A549 (cell line): ENCODE results near the gene HNRNPLL. TPM values are rescaled to one million over a fixed set of nuclear protein-coding genes. Genes with fewer than 3 reads are reported as not detected.

Experiments
- ATAC-seq, 2 experiments: fragments of 200-7000 bp in 1 of 2; fragments of >200 bp in 1 of 2; cut with Nextera tagmentation in 1 of 2; cut with Tn5 transposase in 1 of 2; 3 replicates each; pipeline versions ENCODE4 v1.8.0 to v1.9.1; 2018 to 2020; ENCODE audit warnings: mild to moderate bottlenecking in 1 of 2, moderate library complexity in 1 of 2
- CTCF ChIA-PET: fragments of 300-600 bp; sonication (Branson Sonifier 250); formaldehyde crosslinking; extraction: SDS; loops from one replicate; lab custom pipeline; 2021; ENCODE audit warnings: antibody characterized with exemption, inconsistent platforms; lab: Yijun Ruan, JAX
- POLR2A ChIA-PET: fragments of 350-600 bp; formaldehyde crosslinking; extraction: SDS; loops from one replicate; lab custom pipeline; 2021; ENCODE audit warnings: antibody characterized with exemption, inconsistent platforms; lab: Yijun Ruan, JAX
- DNase-seq, 2 experiments: peaks; one replicate each; pipeline versions ENCODE4 v3.0.0 to v3.0.0-alpha.2; 2011 to 2016; ENCODE audit warnings: low read depth in 1 of 2, low spot score in 1 of 2
- FAIRE-seq: peaks from 2 replicates; lab custom pipeline; 2011; peaks lifted over from hg19 to GRCh38; lab: Jason Lieb, UNC
- H3K27ac ChIP-seq, 2 experiments: fragments of >200 bp; sonication (Bioruptor Twin); formaldehyde crosslinking; 3 replicates each; pipeline ENCODE4 v1.5.1; 2016 to 2017
- H3K4me1 ChIP-seq: fragments of >200 bp; sonication (Bioruptor Twin); formaldehyde crosslinking; 3 replicates; pipeline ENCODE4 v1.6.1; 2016
- H3K4me2 ChIP-seq: fragments of >200 bp; sonication (Bioruptor Twin); formaldehyde crosslinking; 3 replicates; pipeline ENCODE4 v1.6.1; 2016
- H3K4me3 ChIP-seq: fragments of >200 bp; sonication (Bioruptor Twin); formaldehyde crosslinking; 3 replicates; pipeline ENCODE4 v1.5.1; 2016
- H3K9me3 ChIP-seq: fragments of >200 bp; sonication (Bioruptor Twin); formaldehyde crosslinking; 3 replicates; pipeline ENCODE4 v1.6.1; 2016
- ATOH8 ChIP-seq: fragments of 250-450 bp; sonication (Bioruptor Pico); IDR thresholded peaks from 2 replicates; pipeline ENCODE4 v1.5.0; 2020; ENCODE audit warnings: low read depth, mild to moderate bottlenecking, moderate library complexity
- BCL3 ChIP-seq: fragments of >200 bp; sonication (Bioruptor Twin); formaldehyde crosslinking; IDR thresholded peaks from 3 replicates; pipeline ENCODE4 v1.6.1; 2016
- CHD2 ChIP-seq: fragments of 150-350 bp; IDR thresholded peaks from 2 replicates; pipeline ENCODE4 v1.6.1; 2014; ENCODE audit warnings: low read length; ENCODE audit not compliant: partially characterized antibody
- CTCF ChIP-seq: fragments of >200 bp; sonication (Bioruptor Twin); formaldehyde crosslinking; IDR thresholded peaks from 3 replicates; pipeline ENCODE4 v1.5.1; 2016
- E2F6 ChIP-seq: IDR thresholded peaks from 2 replicates; pipeline ENCODE4 v1.6.1; 2012; ENCODE audit warnings: low read depth, borderline replicate concordance
- EHF ChIP-seq: fragments of 250-450 bp; sonication (Bioruptor Pico); IDR thresholded peaks from 2 replicates; pipeline ENCODE4 v1.5.0; 2020; ENCODE audit warnings: mild to moderate bottlenecking
- ELK1 ChIP-seq: fragments of 150-350 bp; IDR thresholded peaks from 2 replicates; pipeline ENCODE4 v1.6.1; 2014; ENCODE audit warnings: low read depth, mild to moderate bottlenecking, low read length
- ESRRA ChIP-seq: fragments of 150-350 bp; IDR thresholded peaks from 2 replicates; pipeline ENCODE4 v1.6.1; 2014; ENCODE audit warnings: mild to moderate bottlenecking, low read length, borderline replicate concordance
- FOSL2 ChIP-seq, 2 experiments: fragments of 450-650 bp in 1 of 2; fragments of >200 bp in 1 of 2; sonication (Bioruptor Twin) in 1 of 2; formaldehyde crosslinking; IDR thresholded peaks; 2 replicates each; pipeline versions ENCODE4 v1.5.0 to v1.6.1; 2016 to 2020; ENCODE audit warnings: mild to moderate bottlenecking in 1 of 2, moderate library complexity in 1 of 2
- HOXA7 ChIP-seq: fragments of 250-450 bp; sonication (Bioruptor Pico); IDR thresholded peaks from 2 replicates; pipeline ENCODE4 v1.5.0; 2020; ENCODE audit warnings: mild to moderate bottlenecking, moderate library complexity
- HOXB13 ChIP-seq: fragments of 250-450 bp; sonication (Bioruptor Pico); IDR thresholded peaks from 2 replicates; pipeline ENCODE4 v1.5.0; 2020; ENCODE audit warnings: low read depth, mild to moderate bottlenecking, moderate library complexity
- JUN ChIP-seq, 2 experiments: fragments of >200 bp; sonication (Bioruptor Twin); formaldehyde crosslinking; IDR thresholded peaks; 2 replicates in 1 of 2; 3 replicates in 1 of 2; pipeline ENCODE4 v1.6.1; 2016 to 2017
- MAX ChIP-seq: IDR thresholded peaks from 2 replicates; pipeline ENCODE4 v1.6.1; 2012
- NFE2L2 ChIP-seq: fragments of 150-350 bp; conservative IDR thresholded peaks from 2 replicates; pipeline ENCODE4 v1.6.1; 2014; ENCODE audit warnings: low read length
- NR3C1 ChIP-seq: fragments of >200 bp; sonication (Bioruptor Twin); formaldehyde crosslinking; IDR thresholded peaks from 3 replicates; pipeline ENCODE4 v1.6.1; 2017
- POLR2AphosphoS2 ChIP-seq: conservative IDR thresholded peaks from 2 replicates; pipeline ENCODE4 v1.6.1; 2012; ENCODE audit warnings: low read length, improper control_type of control experiment, inconsistent platforms
- RARB ChIP-seq: fragments of 250-450 bp; sonication (Bioruptor Pico); IDR thresholded peaks from 2 replicates; pipeline ENCODE4 v1.8.0; 2021; ENCODE audit warnings: mild to moderate bottlenecking, moderate library complexity
- RNF2 ChIP-seq: fragments of 200-600 bp; sonication (generic); IDR thresholded peaks from 2 replicates; pipeline ENCODE4 v1.6.1; 2016; ENCODE audit warnings: low read depth, mild to moderate bottlenecking, antibody characterized with exemption, moderate library complexity, borderline replicate concordance
- SMC3 ChIP-seq: fragments of >200 bp; sonication (Bioruptor Twin); formaldehyde crosslinking; IDR thresholded peaks from 3 replicates; pipeline ENCODE4 v1.6.1; 2018; ENCODE audit warnings: inconsistent platforms
- TP53 ChIP-seq: fragments of 250-450 bp; sonication (Bioruptor Pico); IDR thresholded peaks from 2 replicates; pipeline ENCODE4 v1.5.0; 2021; ENCODE audit warnings: mild to moderate bottlenecking, moderate library complexity
- WGBS: methylation state at CpG from one replicate; pipeline ENCODE4 v1.1.6; 2017; ENCODE audit errors: missing lambda C conversion rate; 5-methylcytosine and 5-hydroxymethylcytosine counted together
- polyA plus RNA-seq, 4 experiments: library from polyadenylated mRNA; depleted of rRNA in 3 of 4; stranded (reverse); fragments of >200 nt; fragmentation: RNase III in 1 of 4; extraction: RNeasy Plus Mini Kit Qiagen cat#74134 plus additional on column Dnase treatment in 1 of 4; gene quantifications; 2 replicates in 3 of 4; 3 replicates in 1 of 4; pipeline ENCODE4 v1.2.3, GENCODE V29; 2011 to 2017

Gene HNRNPLL
- polyA plus RNA-seq, 2 of the 4 experiments (the other 2 are of a cell fraction), result 39.0 to 73.8 TPM

- FAIRE-seq (no peak), DNase-seq (no peak), ATAC-seq (no peak)
- ChIA-PET POLR2A (no interaction called here), CTCF (interaction anchor here (1.2 to 2.5 kb wide), 3 partner anchors 13 to 234 kb away, joined by 3 to 8 read pairs (median 5); no protein-coding TSS in a partner anchor)
- TF ChIP-seq NFE2L2 (no peak), FOSL2 (IDR thresholded peaks at IDR 0.05) (no peak), FOSL2 (CRISPR knock-in tag; IDR thresholded peaks at IDR 0.05) (no peak), ELK1 (no peak), EHF (CRISPR knock-in tag) (no peak)
- Histone ChIP-seq H3K27ac (no peak overlapping the region), H3K4me1 (no peaks in the 10 kb centered on the region), H3K4me3 (no peak overlapping the region), H3K9me3 (no peaks in the 10 kb centered on the region), H3K4me2 (no peak overlapping the region)
- 84% methylated on average over 4 of the region's 4 CpGs for WGBS
Measured at GRCh38 chr2:38549851-38550250, 52.9 kb downstream of the HNRNPLL start.

GRCh38 chr2:38549071-38549704 lies 53.5 kb downstream of the HNRNPLL start:
- FAIRE-seq (no peak), ATAC-seq (no peak), DNase-seq (no peak)
- no peak for TF ChIP-seq SMC3
- no peak for TF ChIP-seq POLR2AphosphoS2
- no peak for TF ChIP-seq E2F6
- no peak for TF ChIP-seq CHD2
- no peak for TF ChIP-seq RARB (CRISPR knock-in tag)
- no peak for TF ChIP-seq MAX
- TF ChIP-seq ESRRA, result no peak
- no peak for TF ChIP-seq RNF2
- no peak for TF ChIP-seq JUN (IDR thresholded peaks at IDR 0.05)
- TF ChIP-seq HOXB13 (CRISPR knock-in tag), result no peak
- TF ChIP-seq BCL3, result no peak
- ChIA-PET CTCF (interaction anchor here (0.7 to 2.5 kb wide), 6 partner anchors 8 to 233 kb away, joined by 3 to 8 read pairs (median 4); no protein-coding TSS in a partner anchor), POLR2A (interaction anchor here (1.1 kb wide), 1 partner anchor 202 kb away, joined by 3 read pairs; the partner anchor contains the start of gene SRSF7)
- Histone ChIP-seq H3K4me2 (no peak overlapping the region), H3K9me3 (no peaks in the 10 kb centered on the region), H3K27ac (no peak overlapping the region), H3K4me3 (no peak overlapping the region), H3K4me1 (no peaks in the 10 kb centered on the region)
- WGBS, result 96% methylated on average over 7 of the region's 7 CpGs

GRCh38 chr2:38547791-38548190 lies 54.9 kb downstream of the HNRNPLL start:
- POLR2A ChIA-PET, result interaction anchor here (1.4 kb wide), 1 partner anchor 204 kb away, joined by 4 read pairs; the partner anchor contains the start of gene SRSF7
- TF ChIP-seq NR3C1 (no peak), HOXA7 (CRISPR knock-in tag) (no peak), CTCF (no peak), TP53 (CRISPR knock-in tag) (no peak), ATOH8 (no peak)

More at GRCh38 chr2:38547791-38548190, 54.9 kb downstream of the HNRNPLL start:
- no peak overlapping the region for H3K4me3 ChIP-seq
- peaks cover 11% of the 10 kb centered on the region for H3K4me1 ChIP-seq
- no peak overlapping the region for H3K27ac ChIP-seq
- WGBS, result 100% methylated on average over 1 of the region's 1 CpG
- DNase-seq, result no peak
- no peaks in the 10 kb centered on the region for H3K9me3 ChIP-seq
- H3K4me2 ChIP-seq, result no peak overlapping the region
- CTCF ChIA-PET, result interaction anchor here (0.6 to 3.6 kb wide), 6 partner anchors 8 to 194 kb away, joined by 3 to 24 read pairs (median 3); no protein-coding TSS in a partner anchor
- no peak for ATAC-seq
- no peak for FAIRE-seq
